ENCODE measurements around the gene CA12.

Gene CA12

DNA sequence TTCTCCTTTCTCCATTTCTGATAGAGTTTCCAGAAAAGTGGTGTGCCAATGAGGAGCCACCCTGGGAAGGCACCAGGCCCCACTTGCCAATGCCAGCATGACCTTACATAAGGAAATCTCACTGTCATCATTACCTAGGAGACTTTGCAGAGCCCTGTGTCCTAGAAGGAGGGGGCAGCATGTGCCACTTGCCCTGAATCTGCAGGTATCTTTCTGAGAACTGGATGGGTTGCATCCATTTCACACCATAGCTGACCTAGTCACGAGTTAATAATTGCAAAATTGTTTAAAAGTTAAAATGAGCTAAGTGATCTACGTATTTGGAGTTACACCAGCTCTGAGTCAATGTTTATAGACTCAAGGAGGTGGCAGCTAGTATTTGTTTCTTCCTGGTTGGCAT is 14.3 kb downstream of the CA12 start:
- DNase-seq (ENCODE audit: low spot score), result no peak
- TF ChIP-seq, protein P1, sequence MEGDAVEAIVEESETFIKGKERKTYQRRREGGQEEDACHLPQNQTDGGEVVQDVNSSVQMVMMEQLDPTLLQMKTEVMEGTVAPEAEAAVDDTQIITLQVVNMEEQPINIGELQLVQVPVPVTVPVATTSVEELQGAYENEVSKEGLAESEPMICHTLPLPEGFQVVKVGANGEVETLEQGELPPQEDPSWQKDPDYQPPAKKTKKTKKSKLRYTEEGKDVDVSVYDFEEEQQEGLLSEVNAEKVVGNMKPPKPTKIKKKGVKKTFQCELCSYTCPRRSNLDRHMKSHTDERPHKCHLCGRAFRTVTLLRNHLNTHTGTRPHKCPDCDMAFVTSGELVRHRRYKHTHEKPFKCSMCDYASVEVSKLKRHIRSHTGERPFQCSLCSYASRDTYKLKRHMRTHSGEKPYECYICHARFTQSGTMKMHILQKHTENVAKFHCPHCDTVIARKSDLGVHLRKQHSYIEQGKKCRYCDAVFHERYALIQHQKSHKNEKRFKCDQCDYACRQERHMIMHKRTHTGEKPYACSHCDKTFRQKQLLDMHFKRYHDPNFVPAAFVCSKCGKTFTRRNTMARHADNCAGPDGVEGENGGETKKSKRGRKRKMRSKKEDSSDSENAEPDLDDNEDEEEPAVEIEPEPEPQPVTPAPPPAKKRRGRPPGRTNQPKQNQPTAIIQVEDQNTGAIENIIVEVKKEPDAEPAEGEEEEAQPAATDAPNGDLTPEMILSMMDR (IDR thresholded peaks at IDR 0.05; ENCODE audit: borderline replicate concordance, control extremely low read depth, extremely low read depth, insufficient read depth, missing control alignments), result no peak
- in situ Hi-C loops (cut with MboI; ENCODE audit: low sequenced_read_pairs, unreplicated experiment), result no loop called here

DNA sequence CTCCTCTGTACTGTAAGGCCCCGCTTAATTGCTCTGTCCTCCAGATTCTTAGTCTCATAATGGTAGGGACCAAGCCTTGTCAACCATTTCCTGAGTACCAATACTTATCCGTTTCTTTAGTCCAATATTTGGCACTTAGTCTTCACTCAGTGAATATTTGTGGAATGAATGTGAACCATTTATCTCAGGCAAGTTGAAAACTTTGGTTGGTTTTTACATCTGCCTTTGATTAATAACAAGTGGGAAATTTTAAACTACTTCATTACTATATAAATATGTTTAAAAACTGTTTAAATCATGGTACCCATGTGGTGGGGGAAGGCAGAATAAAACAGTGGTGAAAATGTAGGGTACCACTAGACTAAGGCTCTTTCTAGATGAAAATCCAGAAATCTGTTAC is 15.2 kb downstream of the CA12 start:
- DNase-seq (ENCODE audit: low spot score), result no peak
- TF ChIP-seq, protein P1 (IDR thresholded peaks at IDR 0.05; ENCODE audit: borderline replicate concordance, control extremely low read depth, extremely low read depth, insufficient read depth, missing control alignments), result no peak
- in situ Hi-C loops (cut with MboI; ENCODE audit: low sequenced_read_pairs, unreplicated experiment), result no loop called here

DNA sequence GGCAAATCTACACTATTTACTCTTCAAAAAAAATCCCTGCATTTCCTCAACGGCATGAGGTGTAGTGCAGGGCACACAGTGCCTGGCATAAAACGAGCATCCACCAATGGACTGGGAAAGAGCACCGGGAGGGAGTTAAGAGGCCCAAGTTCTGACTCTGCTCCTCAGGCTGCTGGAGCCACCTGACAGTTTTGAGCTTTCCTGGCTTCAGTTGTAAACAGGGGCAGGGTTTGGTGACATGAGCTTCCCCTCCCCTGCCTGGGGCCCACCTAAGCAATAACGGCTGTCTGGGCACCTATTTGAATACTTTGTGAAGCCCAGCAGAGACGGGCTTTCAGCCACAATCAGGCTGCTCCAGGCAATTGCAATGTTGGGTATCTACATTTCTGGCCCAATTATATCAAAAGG is 16.4 kb downstream of the CA12 start:
- DNase-seq (ENCODE audit: low spot score), result no peak
- in situ Hi-C loops (cut with MboI; ENCODE audit: low sequenced_read_pairs, unreplicated experiment), result no loop called here
- TF ChIP-seq, protein P1 (IDR thresholded peaks at IDR 0.05; ENCODE audit: borderline replicate concordance, control extremely low read depth, extremely low read depth, insufficient read depth, missing control alignments), result no peak

DNA sequence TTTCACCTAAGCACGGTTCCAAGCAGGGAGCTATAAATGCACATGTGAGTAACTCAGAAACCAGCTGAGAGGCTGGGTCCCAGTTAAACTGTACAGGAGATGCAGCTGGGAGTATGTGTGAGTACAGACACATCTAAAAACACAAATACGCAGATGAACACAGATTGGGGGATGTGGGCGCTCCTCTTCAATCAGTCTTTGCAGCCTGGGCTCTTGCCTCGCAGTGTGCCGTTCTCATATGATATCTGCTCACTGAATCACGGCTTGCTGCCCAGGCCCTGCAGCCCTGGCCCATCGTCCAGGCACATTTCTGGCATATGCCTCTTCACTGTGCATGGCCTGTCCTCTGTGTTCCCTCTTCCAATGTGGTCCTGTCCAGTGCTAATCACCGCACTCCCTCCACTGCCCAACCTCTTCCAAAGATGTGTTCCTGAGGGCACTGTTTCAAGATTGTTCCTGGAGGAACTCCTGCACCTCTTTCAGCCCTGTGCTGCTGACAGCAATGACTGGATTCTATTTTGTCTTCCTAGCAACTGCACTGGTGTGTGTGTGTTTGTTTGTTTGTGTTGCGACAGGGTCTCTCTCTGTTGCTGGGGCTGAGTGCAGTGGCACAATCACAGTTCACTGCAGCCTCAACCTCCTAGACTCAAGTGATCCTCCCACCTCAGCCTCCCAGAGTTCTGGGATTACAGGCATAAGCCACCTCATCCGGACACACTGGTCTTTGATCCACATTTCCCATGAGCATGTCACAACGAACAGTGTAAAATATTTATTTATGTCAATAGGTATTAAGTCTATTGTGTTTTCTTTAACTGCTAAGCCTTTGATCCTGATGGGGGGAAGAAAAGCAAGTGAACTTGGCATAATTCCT is 17.0 kb downstream of the CA12 start:
- TF ChIP-seq, protein P1 (IDR thresholded peaks at IDR 0.05; ENCODE audit: borderline replicate concordance, control extremely low read depth, extremely low read depth, insufficient read depth, missing control alignments), result no peak
- no peak for DNase-seq (ENCODE audit: low spot score)
- in situ Hi-C loops (cut with MboI; ENCODE audit: low sequenced_read_pairs, unreplicated experiment), result no loop called here

DNA sequence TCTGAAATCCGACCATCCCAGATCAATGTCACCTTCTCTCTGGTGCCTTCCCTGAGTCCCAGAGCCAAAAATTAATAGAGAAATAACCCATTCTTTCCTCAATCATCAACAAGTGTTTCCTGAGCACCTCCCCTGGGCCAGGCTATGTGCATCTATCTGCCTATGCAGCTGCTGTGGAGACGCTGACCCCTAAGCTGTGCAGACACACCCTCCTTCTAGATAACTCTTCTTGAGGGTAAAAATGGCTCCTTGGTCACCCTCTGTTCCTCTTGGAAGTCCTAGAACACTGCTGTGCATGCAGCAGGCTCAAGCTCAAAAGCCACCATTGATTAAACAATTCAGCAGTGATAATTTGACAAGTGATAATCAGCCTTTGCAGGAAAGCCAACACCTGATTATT is 18.4 kb downstream of the CA12 start:
- in situ Hi-C loops (cut with MboI; ENCODE audit: low sequenced_read_pairs, unreplicated experiment), result no loop called here
- TF ChIP-seq, protein P1 (IDR thresholded peaks at IDR 0.05; ENCODE audit: borderline replicate concordance, control extremely low read depth, extremely low read depth, insufficient read depth, missing control alignments), result no peak
- DNase-seq (ENCODE audit: low spot score), result no peak

DNA sequence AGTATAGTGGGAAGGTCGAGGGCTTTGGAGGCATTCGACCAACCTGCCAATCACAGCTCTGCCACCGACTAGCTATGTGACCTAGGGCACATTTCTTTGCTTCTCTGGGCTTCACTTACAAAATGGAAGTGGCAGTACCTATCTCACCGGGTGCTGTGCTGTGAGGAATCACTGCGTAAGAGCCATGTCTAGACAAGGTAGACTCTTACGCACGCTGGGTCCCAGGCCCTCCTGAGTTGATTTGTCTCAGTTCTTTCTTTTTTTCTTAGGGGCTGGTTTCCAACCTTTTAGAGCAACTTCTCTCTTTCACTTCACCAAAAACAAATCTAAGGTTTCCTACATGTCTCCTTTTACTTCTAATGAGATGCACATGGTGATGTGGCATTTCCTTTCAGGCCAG is 18.8 kb downstream of the CA12 start:
- TF ChIP-seq, protein P1 (IDR thresholded peaks at IDR 0.05; ENCODE audit: borderline replicate concordance, control extremely low read depth, extremely low read depth, insufficient read depth, missing control alignments), result no peak
- in situ Hi-C loops (cut with MboI; ENCODE audit: low sequenced_read_pairs, unreplicated experiment), result no loop called here
- DNase-seq (ENCODE audit: low spot score), result no peak

Data from GM13976 (cell line).